OCI-LY1 (cell line): ENCODE results near the gene ATP13A2.

Experiments used
- H2AFZ ChIP-seq: fragments of 200-600 bp; sonication (generic), shearing (Covaris generic); 2 replicates; pipeline ENCODE4 v1.6.0; 2014; ENCODE audit warnings: antibody characterized with exemption, mild to moderate bottlenecking, low read length
- H3F3A ChIP-seq: fragments of 200-600 bp; sonication (generic), shearing (Covaris generic); 2 replicates; pipeline ENCODE4 v1.6.0; 2014; ENCODE audit warnings: mild to moderate bottlenecking, antibody characterized with exemption, low read length, moderate library complexity; ENCODE audit not compliant: insufficient read depth
- H3K27ac ChIP-seq: fragments of 200-600 bp; sonication (generic); 2 replicates; pipeline ENCODE4 v1.5.1; 2014; ENCODE audit warnings: low read length, mixed run types, mild to moderate bottlenecking, low read depth; ENCODE audit not compliant: poor library complexity, severe bottlenecking
- H3K27me3 ChIP-seq: fragments of 200-600 bp; sonication (generic); 2 replicates; pipeline ENCODE4 v1.6.0; 2014; ENCODE audit warnings: antibody characterized with exemption, mild to moderate bottlenecking, low read length, moderate library complexity; ENCODE audit not compliant: insufficient read depth
- H3K36me3 ChIP-seq: fragments of 200-600 bp; sonication (generic); 2 replicates; pipeline ENCODE4 v1.6.1; 2014; ENCODE audit warnings: mild to moderate bottlenecking, antibody characterized with exemption, low read length, moderate library complexity, mixed read lengths; ENCODE audit not compliant: insufficient read depth
- H3K4me1 ChIP-seq: fragments of 200-600 bp; sonication (generic); 2 replicates; pipeline ENCODE4 v1.5.1; 2014; ENCODE audit warnings: mild to moderate bottlenecking, low read length, moderate library complexity; ENCODE audit not compliant: insufficient read depth, severe bottlenecking
- H3K4me2 ChIP-seq: fragments of 200-600 bp; sonication (generic), shearing (Covaris generic); 2 replicates; pipeline ENCODE4 v1.6.1; 2014; ENCODE audit warnings: low read length
- H3K4me3 ChIP-seq: fragments of 200-600 bp; sonication (generic); 2 replicates; pipeline ENCODE4 v1.5.1; 2014; ENCODE audit warnings: low read length, low read depth, mild to moderate bottlenecking, mixed read lengths; ENCODE audit not compliant: poor library complexity, severe bottlenecking
- H3K79me2 ChIP-seq: fragments of 200-600 bp; shearing (Covaris generic); 2 replicates; pipeline ENCODE4 v1.6.1; 2016; ENCODE audit warnings: mixed run types, low read length, mixed read lengths; ENCODE audit not compliant: insufficient read depth
- H3K9ac ChIP-seq: fragments of 200-600 bp; sonication (generic), shearing (Covaris generic); 2 replicates; pipeline ENCODE4 v1.6.1; 2014; ENCODE audit warnings: mild to moderate bottlenecking, low read length, mixed read lengths
- H3K9me2 ChIP-seq: fragments of 200-600 bp; sonication (generic), shearing (Covaris generic); 2 replicates; pipeline ENCODE4 v1.6.1; 2014; ENCODE audit warnings: low read depth, mild to moderate bottlenecking, low read length, mixed read lengths
- H3K9me3 ChIP-seq: fragments of 200-600 bp; shearing (Covaris generic); 2 replicates; pipeline ENCODE4 v1.6.1; 2014; ENCODE audit warnings: low read length, mixed read lengths
- H4K20me1 ChIP-seq: fragments of 200-600 bp; sonication (generic), shearing (Covaris generic); 2 replicates; pipeline ENCODE4 v1.6.0; 2016; ENCODE audit warnings: mild to moderate bottlenecking, low read length; ENCODE audit not compliant: insufficient read depth
- EZH2 ChIP-seq: fragments of 200-600 bp; sonication (generic), shearing (Covaris generic); IDR thresholded peaks from 2 replicates; pipeline ENCODE4 v1.8.0; 2017; ENCODE audit warnings: borderline replicate concordance, mixed run types, mild to moderate bottlenecking, antibody characterized with exemption, low read length, moderate library complexity, mixed read lengths
- TF ChIP-seq, protein P1 (sequence below): fragments of 200-600 bp; sonication (generic), shearing (Covaris generic); IDR thresholded peaks from 2 replicates; pipeline ENCODE4 v1.5.1; 2017; ENCODE audit warnings: mild to moderate bottlenecking, antibody characterized with exemption, low read length, moderate library complexity, mixed read lengths

ATP13A2 gene

GRCh38 chr1:17005365-17005740 lies 6.4 kb downstream of the ATP13A2 start:
- no peaks in the 10 kb centered on the region for H3K9me2 ChIP-seq
- no peaks in the 10 kb centered on the region for H3K27me3 ChIP-seq
- TF ChIP-seq, protein P1, sequence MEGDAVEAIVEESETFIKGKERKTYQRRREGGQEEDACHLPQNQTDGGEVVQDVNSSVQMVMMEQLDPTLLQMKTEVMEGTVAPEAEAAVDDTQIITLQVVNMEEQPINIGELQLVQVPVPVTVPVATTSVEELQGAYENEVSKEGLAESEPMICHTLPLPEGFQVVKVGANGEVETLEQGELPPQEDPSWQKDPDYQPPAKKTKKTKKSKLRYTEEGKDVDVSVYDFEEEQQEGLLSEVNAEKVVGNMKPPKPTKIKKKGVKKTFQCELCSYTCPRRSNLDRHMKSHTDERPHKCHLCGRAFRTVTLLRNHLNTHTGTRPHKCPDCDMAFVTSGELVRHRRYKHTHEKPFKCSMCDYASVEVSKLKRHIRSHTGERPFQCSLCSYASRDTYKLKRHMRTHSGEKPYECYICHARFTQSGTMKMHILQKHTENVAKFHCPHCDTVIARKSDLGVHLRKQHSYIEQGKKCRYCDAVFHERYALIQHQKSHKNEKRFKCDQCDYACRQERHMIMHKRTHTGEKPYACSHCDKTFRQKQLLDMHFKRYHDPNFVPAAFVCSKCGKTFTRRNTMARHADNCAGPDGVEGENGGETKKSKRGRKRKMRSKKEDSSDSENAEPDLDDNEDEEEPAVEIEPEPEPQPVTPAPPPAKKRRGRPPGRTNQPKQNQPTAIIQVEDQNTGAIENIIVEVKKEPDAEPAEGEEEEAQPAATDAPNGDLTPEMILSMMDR, result no peak
- TF ChIP-seq EZH2, result no peak
- H3K79me2 ChIP-seq, result no peaks in the 10 kb centered on the region
- H4K20me1 ChIP-seq, result no peaks in the 10 kb centered on the region
- no peaks in the 10 kb centered on the region for H3K9me3 ChIP-seq
- no peaks in the 10 kb centered on the region for H3F3A ChIP-seq
- no peak overlapping the region for H2AFZ ChIP-seq
- H3K4me2 ChIP-seq, result no peak overlapping the region
- H3K4me3 ChIP-seq, result no peak overlapping the region
- no peak overlapping the region for H3K9ac ChIP-seq
- H3K36me3 ChIP-seq, result peaks cover 3% of the 10 kb centered on the region; the same call in 1 of the 2 replicates
- H3K4me1 ChIP-seq, result peaks cover 2% of the 10 kb centered on the region
- H3K27ac ChIP-seq, result no peak overlapping the region

- no peak overlapping the region for H3K4me2 ChIP-seq
- no peak for TF ChIP-seq EZH2
- TF ChIP-seq, protein P1, result no peak
- no peak overlapping the region for H3K4me3 ChIP-seq
- H2AFZ ChIP-seq, result no peak overlapping the region
- no peaks in the 10 kb centered on the region for H3K9me3 ChIP-seq
- H3K79me2 ChIP-seq, result no peaks in the 10 kb centered on the region
- no peaks in the 10 kb centered on the region for H4K20me1 ChIP-seq
- no peak overlapping the region for H3K27ac ChIP-seq
- H3K9ac ChIP-seq, result no peak overlapping the region
- peaks cover 3% of the 10 kb centered on the region; the same call in 1 of the 2 replicates for H3K36me3 ChIP-seq
- H3F3A ChIP-seq, result no peaks in the 10 kb centered on the region
- no peaks in the 10 kb centered on the region for H3K4me1 ChIP-seq
- H3K9me2 ChIP-seq, result no peaks in the 10 kb centered on the region
- H3K27me3 ChIP-seq, result no peaks in the 10 kb centered on the region
Measured at GRCh38 chr1:17004466-17005364, 7.0 kb downstream of the ATP13A2 start.

DNA sequence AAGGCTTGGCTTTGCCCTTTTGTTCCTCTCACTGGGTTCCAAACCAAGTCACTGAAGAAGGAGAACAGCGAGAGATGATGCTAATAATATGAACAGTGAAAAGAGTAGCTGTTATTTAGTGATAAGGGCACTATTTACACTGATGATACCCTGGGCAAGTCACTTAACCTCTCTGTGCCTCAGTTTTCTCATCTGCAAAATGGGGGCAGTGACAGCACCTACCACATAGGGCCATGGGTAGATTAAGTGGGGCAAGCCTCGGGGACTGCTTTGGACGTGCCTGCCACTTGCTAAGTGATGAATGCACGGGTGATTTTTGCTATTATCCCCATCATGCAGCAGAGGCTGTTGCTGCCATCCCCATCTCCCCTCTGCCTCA lies 9.2 kb downstream of the ATP13A2 start:
- Histone ChIP-seq H3K4me1 (no peaks in the 10 kb centered on the region), H3K9me2 (no peaks in the 10 kb centered on the region), H3K36me3 (peaks cover 9% of the 10 kb centered on the region; the same call in 1 of the 2 replicates), H3K27ac (no peak overlapping the region), H2AFZ (no peak overlapping the region), H4K20me1 (no peaks in the 10 kb centered on the region), H3K4me2 (no peak overlapping the region), H3K4me3 (no peak overlapping the region), H3K9me3 (no peaks in the 10 kb centered on the region), H3F3A (no peaks in the 10 kb centered on the region), H3K9ac (no peak overlapping the region), H3K79me2 (no peaks in the 10 kb centered on the region), H3K27me3 (no peaks in the 10 kb centered on the region)
- no peak for TF ChIP-seq EZH2
- TF ChIP-seq, protein P1, result no peak
